Measurements from ENCODE around the gene DDX3Y.

GRCh38 chrY:12867960-12868359, 36.7 kb upstream of the DDX3Y start:
- TF ChIP-seq, protein P1, sequence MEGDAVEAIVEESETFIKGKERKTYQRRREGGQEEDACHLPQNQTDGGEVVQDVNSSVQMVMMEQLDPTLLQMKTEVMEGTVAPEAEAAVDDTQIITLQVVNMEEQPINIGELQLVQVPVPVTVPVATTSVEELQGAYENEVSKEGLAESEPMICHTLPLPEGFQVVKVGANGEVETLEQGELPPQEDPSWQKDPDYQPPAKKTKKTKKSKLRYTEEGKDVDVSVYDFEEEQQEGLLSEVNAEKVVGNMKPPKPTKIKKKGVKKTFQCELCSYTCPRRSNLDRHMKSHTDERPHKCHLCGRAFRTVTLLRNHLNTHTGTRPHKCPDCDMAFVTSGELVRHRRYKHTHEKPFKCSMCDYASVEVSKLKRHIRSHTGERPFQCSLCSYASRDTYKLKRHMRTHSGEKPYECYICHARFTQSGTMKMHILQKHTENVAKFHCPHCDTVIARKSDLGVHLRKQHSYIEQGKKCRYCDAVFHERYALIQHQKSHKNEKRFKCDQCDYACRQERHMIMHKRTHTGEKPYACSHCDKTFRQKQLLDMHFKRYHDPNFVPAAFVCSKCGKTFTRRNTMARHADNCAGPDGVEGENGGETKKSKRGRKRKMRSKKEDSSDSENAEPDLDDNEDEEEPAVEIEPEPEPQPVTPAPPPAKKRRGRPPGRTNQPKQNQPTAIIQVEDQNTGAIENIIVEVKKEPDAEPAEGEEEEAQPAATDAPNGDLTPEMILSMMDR (IDR thresholded peaks at IDR 0.05; ENCODE audit: low read depth, low read length, missing input control), result no peak
- TF ChIP-seq, protein P2, sequence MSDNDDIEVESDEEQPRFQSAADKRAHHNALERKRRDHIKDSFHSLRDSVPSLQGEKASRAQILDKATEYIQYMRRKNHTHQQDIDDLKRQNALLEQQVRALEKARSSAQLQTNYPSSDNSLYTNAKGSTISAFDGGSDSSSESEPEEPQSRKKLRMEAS (IDR thresholded peaks at IDR 0.05), result no peak
- TF ChIP-seq FOXA2 (IDR thresholded peaks at IDR 0.05) (no peak), SP1 (IDR thresholded peaks at IDR 0.05) (no peak), TAF1 (conservative IDR thresholded peaks at IDR 0.05) (no peak), EGR1 (IDR thresholded peaks at IDR 0.05; ENCODE audit: low read depth in 2 of 2) (no peak), RXRA (IDR thresholded peaks at IDR 0.05) (no peak)
- TF ChIP-seq, protein P3, sequence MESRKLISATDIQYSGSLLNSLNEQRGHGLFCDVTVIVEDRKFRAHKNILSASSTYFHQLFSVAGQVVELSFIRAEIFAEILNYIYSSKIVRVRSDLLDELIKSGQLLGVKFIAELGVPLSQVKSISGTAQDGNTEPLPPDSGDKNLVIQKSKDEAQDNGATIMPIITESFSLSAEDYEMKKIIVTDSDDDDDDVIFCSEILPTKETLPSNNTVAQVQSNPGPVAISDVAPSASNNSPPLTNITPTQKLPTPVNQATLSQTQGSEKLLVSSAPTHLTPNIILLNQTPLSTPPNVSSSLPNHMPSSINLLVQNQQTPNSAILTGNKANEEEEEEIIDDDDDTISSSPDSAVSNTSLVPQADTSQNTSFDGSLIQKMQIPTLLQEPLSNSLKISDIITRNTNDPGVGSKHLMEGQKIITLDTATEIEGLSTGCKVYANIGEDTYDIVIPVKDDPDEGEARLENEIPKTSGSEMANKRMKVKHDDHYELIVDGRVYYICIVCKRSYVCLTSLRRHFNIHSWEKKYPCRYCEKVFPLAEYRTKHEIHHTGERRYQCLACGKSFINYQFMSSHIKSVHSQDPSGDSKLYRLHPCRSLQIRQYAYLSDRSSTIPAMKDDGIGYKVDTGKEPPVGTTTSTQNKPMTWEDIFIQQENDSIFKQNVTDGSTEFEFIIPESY (IDR thresholded peaks at IDR 0.05), result no peak
